BJ (cell line): Measurements from ENCODE around the gene IGLL1. TPM values are rescaled to one million over a fixed set of nuclear protein-coding genes. Genes with fewer than 3 reads are reported as not detected.

Experiments used
- CTCF ChIA-PET: fragments of 350-600 bp; formaldehyde crosslinking; extraction: SDS; loops from one replicate; lab custom pipeline; 2021; ENCODE audit warnings: antibody characterized with exemption, inconsistent platforms; lab: Yijun Ruan, JAX
- POLR2A ChIA-PET: fragments of 300-600 bp; sonication (Branson Sonifier 250); formaldehyde crosslinking; extraction: SDS; loops from one replicate; lab custom pipeline; 2021; ENCODE audit warnings: antibody characterized with exemption; lab: Charles Lee
- DNase-seq: peaks from one replicate; pipeline ENCODE4 v3.0.0-alpha.2; 2011; ENCODE audit warnings: low read depth
- H3K27me3 ChIP-seq: 2 replicates; pipeline ENCODE4 v1.6.0; 2011; ENCODE audit warnings: low read length; ENCODE audit not compliant: control insufficient read depth, insufficient read depth
- H3K36me3 ChIP-seq: 2 replicates; pipeline ENCODE4 v1.5.1; 2011; ENCODE audit warnings: low read length; ENCODE audit not compliant: control insufficient read depth, insufficient read depth
- H3K4me3 ChIP-seq: 2 replicates; pipeline ENCODE4 v1.5.1; 2011; ENCODE audit warnings: low read depth, mild to moderate bottlenecking, control low read depth, low read length
- polyA plus RNA-seq: library from polyadenylated mRNA; depleted of rRNA; stranded (reverse); fragments of >200 nt; gene quantifications from 2 replicates; pipeline ENCODE4 v1.2.3, GENCODE V29; 2011
- TF ChIP-seq, protein P1 (sequence below): IDR thresholded peaks from 2 replicates; pipeline ENCODE4 v1.5.1; 2011; ENCODE audit warnings: low read depth, mild to moderate bottlenecking, control low read depth, inconsistent platforms, low read length, moderate library complexity; ENCODE audit not compliant: insufficient read depth

IGLL1 gene
- polyA plus RNA-seq, 1 experiment: not detected

DNA sequence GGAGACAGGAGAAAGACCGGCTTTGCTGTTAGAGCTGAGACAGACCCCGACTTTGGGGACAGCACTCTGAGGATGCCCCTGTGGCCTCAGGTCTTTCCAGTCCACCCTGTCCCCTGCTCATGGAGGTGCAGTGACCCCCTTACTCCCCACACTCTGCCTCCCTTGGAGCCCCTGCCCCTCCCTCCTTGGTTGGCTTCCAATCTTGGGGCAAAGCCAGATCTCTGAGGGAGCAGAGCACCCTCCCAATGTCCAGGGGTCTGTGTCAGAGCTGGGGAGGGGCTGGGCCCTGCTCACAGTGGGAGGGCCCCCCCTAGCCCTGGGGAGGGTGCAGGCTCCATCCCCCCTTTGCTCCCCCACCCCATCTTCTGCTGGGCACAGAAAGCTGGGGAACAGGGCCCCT, 50.0 kb downstream of the IGLL1 start:
- TF ChIP-seq, protein P1, sequence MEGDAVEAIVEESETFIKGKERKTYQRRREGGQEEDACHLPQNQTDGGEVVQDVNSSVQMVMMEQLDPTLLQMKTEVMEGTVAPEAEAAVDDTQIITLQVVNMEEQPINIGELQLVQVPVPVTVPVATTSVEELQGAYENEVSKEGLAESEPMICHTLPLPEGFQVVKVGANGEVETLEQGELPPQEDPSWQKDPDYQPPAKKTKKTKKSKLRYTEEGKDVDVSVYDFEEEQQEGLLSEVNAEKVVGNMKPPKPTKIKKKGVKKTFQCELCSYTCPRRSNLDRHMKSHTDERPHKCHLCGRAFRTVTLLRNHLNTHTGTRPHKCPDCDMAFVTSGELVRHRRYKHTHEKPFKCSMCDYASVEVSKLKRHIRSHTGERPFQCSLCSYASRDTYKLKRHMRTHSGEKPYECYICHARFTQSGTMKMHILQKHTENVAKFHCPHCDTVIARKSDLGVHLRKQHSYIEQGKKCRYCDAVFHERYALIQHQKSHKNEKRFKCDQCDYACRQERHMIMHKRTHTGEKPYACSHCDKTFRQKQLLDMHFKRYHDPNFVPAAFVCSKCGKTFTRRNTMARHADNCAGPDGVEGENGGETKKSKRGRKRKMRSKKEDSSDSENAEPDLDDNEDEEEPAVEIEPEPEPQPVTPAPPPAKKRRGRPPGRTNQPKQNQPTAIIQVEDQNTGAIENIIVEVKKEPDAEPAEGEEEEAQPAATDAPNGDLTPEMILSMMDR: no peak
- CTCF ChIA-PET: interaction anchor here (3.1 kb wide), 1 partner anchor 9 kb away, joined by 12 read pairs; no protein-coding TSS in a partner anchor

GRCh38 chr22:23529166-23530103, 50.7 kb downstream of the IGLL1 start:
- POLR2A ChIA-PET: no interaction called here
- TF ChIP-seq, protein P1: no peak
- no peaks in the 10 kb centered on the region for H3K36me3 ChIP-seq
- H3K27me3 ChIP-seq: peaks cover 2% of the 10 kb centered on the region; the same call in 1 of the 2 replicates
- H3K4me3 ChIP-seq: no peak overlapping the region
- CTCF ChIA-PET: interaction anchor here (3.1 kb wide), 1 partner anchor 10 kb away, joined by 12 read pairs; no protein-coding TSS in a partner anchor
- no peak for DNase-seq

More for the DNA sequence above, 50.0 kb downstream of the IGLL1 start:
- DNase-seq: no peak
- POLR2A ChIA-PET: no interaction called here
- Histone ChIP-seq H3K4me3 (no peak overlapping the region), H3K36me3 (no peaks in the 10 kb centered on the region), H3K27me3 (peaks cover 2% of the 10 kb centered on the region; the same call in 1 of the 2 replicates)

- Histone ChIP-seq H3K36me3 (no peaks in the 10 kb centered on the region), H3K4me3 (no peak overlapping the region), H3K27me3 (peaks cover 2% of the 10 kb centered on the region; the same call in 1 of the 2 replicates)
- ChIA-PET CTCF (interaction anchor here (3.1 kb wide), 1 partner anchor 11 kb away, joined by 12 read pairs; no protein-coding TSS in a partner anchor), POLR2A (no interaction called here)
- TF ChIP-seq, protein P1: no peak
- no peak for DNase-seq
Measured at GRCh38 chr22:23527971-23528740, 51.9 kb downstream of the IGLL1 start.

DNA sequence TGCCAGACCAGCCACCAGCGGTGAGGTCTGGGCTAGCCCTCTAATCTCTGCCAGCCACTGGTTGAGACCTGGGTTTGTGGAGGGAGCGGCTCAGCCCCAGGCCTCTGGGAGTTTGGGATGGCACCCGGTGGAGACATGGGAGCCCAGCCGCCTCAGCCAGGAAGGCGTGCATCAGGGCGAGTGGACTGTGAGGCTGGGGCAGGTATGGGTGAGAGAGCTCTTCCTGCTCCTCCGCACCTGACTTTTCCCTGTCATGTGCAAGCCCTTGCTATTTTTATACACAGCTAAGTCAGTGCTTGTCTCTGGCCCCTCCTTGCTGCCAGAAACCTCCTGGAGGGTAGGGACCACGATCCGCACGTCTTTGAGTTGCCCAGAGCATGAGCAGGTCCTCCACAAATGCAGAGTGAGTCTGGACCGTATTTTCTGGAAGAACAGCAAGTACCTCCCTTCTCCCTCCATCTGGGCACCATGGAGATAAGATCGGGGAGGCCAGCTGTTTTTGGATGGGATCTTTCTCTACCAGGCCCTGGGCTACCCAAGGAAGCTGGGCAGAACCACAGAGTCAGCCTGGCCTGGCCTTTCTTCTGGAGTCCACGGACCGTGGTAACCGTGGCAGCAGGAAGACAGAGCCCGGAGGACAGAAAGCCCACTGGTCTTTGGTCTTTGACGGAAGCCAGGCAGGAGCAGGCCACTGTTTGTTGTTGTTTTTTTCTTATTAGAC, 53.3 kb downstream of the IGLL1 start:
- Histone ChIP-seq H3K27me3 (no peaks in the 10 kb centered on the region), H3K4me3 (no peak overlapping the region), H3K36me3 (no peaks in the 10 kb centered on the region)
- TF ChIP-seq, protein P1: no peak
- ChIA-PET POLR2A (no interaction called here), CTCF (no interaction called here)
- no peak for DNase-seq
